ENCODE data around the gene SENP7. TPM values are rescaled to one million over a fixed set of nuclear protein-coding genes. Genes with fewer than 3 reads are reported as not detected.

Gene SENP7
- polyA plus RNA-seq, 1 donor from 2014 or later: 273 TPM

- H3K79me2 ChIP-seq (replicated peaks; ENCODE audit: insufficient read depth, low read length): peaks cover 10% of the 10 kb centered on the region
- no peak overlapping the region for H3K9ac ChIP-seq (ENCODE audit: low read length)
- H3K9me3 ChIP-seq (ENCODE audit: low read length): no peaks in the 10 kb centered on the region
- H3K27ac ChIP-seq (ENCODE audit: low read length): no peak overlapping the region
- no peak overlapping the region for H2AFZ ChIP-seq (ENCODE audit: low read depth, low read length)
- no peaks in the 10 kb centered on the region for H4K20me1 ChIP-seq (ENCODE audit: insufficient read depth)
- no peaks in the 10 kb centered on the region for H3K27me3 ChIP-seq (ENCODE audit: insufficient read depth, low read depth, low read length)
- no peaks in the 10 kb centered on the region for H3K9me2 ChIP-seq (ENCODE audit: insufficient read depth, low read length)
- peaks cover 3% of the 10 kb centered on the region for H3F3A ChIP-seq (ENCODE audit: insufficient read depth, low read length, poor library complexity, severe bottlenecking)
- H3K4me3 ChIP-seq (ENCODE audit: low read length): no peak overlapping the region
- H3K36me3 ChIP-seq (ENCODE audit: insufficient read depth, low read length): no peaks in the 10 kb centered on the region
- TF ChIP-seq CTCF (IDR thresholded peaks at IDR 0.05; ENCODE audit: poor library complexity, severe bottlenecking) (no peak), TAF1 (IDR thresholded peaks at IDR 0.05; ENCODE audit: low read depth) (no peak), MXI1 (conservative IDR thresholded peaks at IDR 0.05; ENCODE audit: poor library complexity, severe bottlenecking) (no peak), RAD21 (conservative IDR thresholded peaks at IDR 0.05) (no peak), EP300 (conservative IDR thresholded peaks at IDR 0.05; ENCODE audit: poor library complexity, severe bottlenecking) (no peak)
- H3K4me2 ChIP-seq (ENCODE audit: low read length): no peak overlapping the region
These were observed 94.2 kb downstream of the SENP7 start for GRCh38 chr3:101418851-101419250.

- Histone ChIP-seq H3K27me3 (ENCODE audit: insufficient read depth, low read depth, low read length) (no peaks in the 10 kb centered on the region), H3K9ac (ENCODE audit: low read length) (no peak overlapping the region), H3K4me3 (ENCODE audit: low read length) (no peak overlapping the region), H2AFZ (ENCODE audit: low read depth, low read length) (no peak overlapping the region), H3F3A (ENCODE audit: insufficient read depth, low read length, poor library complexity, severe bottlenecking) (no peaks in the 10 kb centered on the region), H4K20me1 (ENCODE audit: insufficient read depth) (no peaks in the 10 kb centered on the region), H3K79me2 (replicated peaks; ENCODE audit: insufficient read depth, low read length) (peaks cover 5% of the 10 kb centered on the region), H3K36me3 (ENCODE audit: insufficient read depth, low read length) (no peaks in the 10 kb centered on the region), H3K27ac (ENCODE audit: low read length) (no peak overlapping the region), H3K9me2 (ENCODE audit: insufficient read depth, low read length) (no peaks in the 10 kb centered on the region), H3K9me3 (ENCODE audit: low read length) (no peaks in the 10 kb centered on the region), H3K4me2 (ENCODE audit: low read length) (no peak overlapping the region)
- TF ChIP-seq EZH2 (IDR thresholded peaks at IDR 0.05; ENCODE audit: borderline replicate concordance, insufficient read depth, low read length, poor library complexity, severe bottlenecking) (no peak), REST (IDR thresholded peaks at IDR 0.05; ENCODE audit: borderline replicate concordance) (no peak), CTCF (IDR thresholded peaks at IDR 0.05; ENCODE audit: poor library complexity, severe bottlenecking) (no peak), SMC3 (conservative IDR thresholded peaks at IDR 0.05; ENCODE audit: poor library complexity) (no peak), EP300 (conservative IDR thresholded peaks at IDR 0.05; ENCODE audit: poor library complexity, severe bottlenecking) (no peak), TAF1 (IDR thresholded peaks at IDR 0.05; ENCODE audit: low read depth) (no peak), POLR2AphosphoS5 (IDR thresholded peaks at IDR 0.05) (no peak)
These were observed 98.9 kb downstream of the SENP7 start for GRCh38 chr3:101414121-101414520.

Measured in neural cell (in vitro differentiated cells).